PC-3 (cell line): Measurements from ENCODE around the gene DCAF7. TPM values are rescaled to one million over a fixed set of nuclear protein-coding genes. Genes with fewer than 3 reads are reported as not detected.

Source experiments
- ATAC-seq: fragments of 200-7000 bp; cut with Tn5 transposase; 2 replicates; pipeline ENCODE4 v1.9.1; 2020; ENCODE audit warnings: mild to moderate bottlenecking, moderate library complexity
- BruUV-seq: library from RNA; stranded (reverse); fragments of 400-500 nt; replicated peaks from 2 replicates; lab custom pipeline; 2021; lab: Mats Ljungman, UMichigan
- CTCF ChIA-PET: fragments of 300-600 bp; sonication (Branson Sonifier 250); formaldehyde crosslinking; loops from one replicate; lab custom pipeline; 2022; ENCODE audit warnings: antibody characterized with exemption; lab: Charles Lee
- POLR2A ChIA-PET: fragments of 300-600 bp; sonication (Branson Sonifier 250); formaldehyde crosslinking; loops from one replicate; lab custom pipeline; 2022; ENCODE audit warnings: antibody characterized with exemption; ENCODE audit not compliant: unreplicated experiment; lab: Charles Lee
- DNase-seq: peaks from one replicate; pipeline ENCODE4 v3.0.0-alpha.2; 2015
- H2AFZ ChIP-seq: fragments of 300-600 bp; sonication (generic); 2 replicates; pipeline ENCODE4 v1.6.0; 2016; ENCODE audit warnings: antibody characterized with exemption, low read length
- H3F3A ChIP-seq: fragments of 300-600 bp; sonication (generic); one replicate; pipeline ENCODE4 v1.6.0; 2017; ENCODE audit warnings: antibody characterized with exemption, low read length, control low read depth, mild to moderate bottlenecking; ENCODE audit not compliant: unreplicated experiment
- H3K27ac ChIP-seq: fragments of 300-600 bp; sonication (generic); 2 replicates; pipeline ENCODE4 v1.5.1; 2016; ENCODE audit warnings: mild to moderate bottlenecking, low read length
- H3K27me3 ChIP-seq: fragments of 300-600 bp; sonication (generic); 2 replicates; pipeline ENCODE4 v1.6.1; 2016; ENCODE audit warnings: low read length, mixed read lengths
- H3K36me3 ChIP-seq: fragments of 300-600 bp; sonication (generic); 2 replicates; pipeline ENCODE4 v1.6.1; 2016; ENCODE audit warnings: low read depth, mixed run types, low read length, mixed read lengths
- H3K4me1 ChIP-seq: fragments of 300-600 bp; sonication (generic); 2 replicates; pipeline ENCODE4 v1.5.1; 2016; ENCODE audit warnings: low read length; ENCODE audit not compliant: insufficient read depth
- H3K4me2 ChIP-seq: fragments of 300-600 bp; sonication (generic); 2 replicates; pipeline ENCODE4 v1.6.0; 2016; ENCODE audit warnings: low read length
- H3K4me3 ChIP-seq: fragments of 300-600 bp; sonication (generic); 2 replicates; pipeline ENCODE4 v1.5.1; 2016; ENCODE audit warnings: mild to moderate bottlenecking, low read length, mixed read lengths
- H3K79me2 ChIP-seq: fragments of 300-600 bp; sonication (generic); 2 replicates; pipeline ENCODE4 v1.6.1; 2017; ENCODE audit warnings: low read length, mixed read lengths
- H3K9ac ChIP-seq: fragments of 300-600 bp; sonication (generic); 2 replicates; pipeline ENCODE4 v1.6.0; 2016; ENCODE audit warnings: mild to moderate bottlenecking, low read length
- H3K9me2 ChIP-seq: fragments of 300-600 bp; sonication (generic); replicated peaks from 2 replicates; pipeline ENCODE4 v1.6.1; 2016; ENCODE audit warnings: mixed run types, low read length, mixed read lengths
- H3K9me3 ChIP-seq: fragments of 300-600 bp; sonication (generic); 2 replicates; pipeline ENCODE4 v1.6.1; 2016; ENCODE audit warnings: low read length, mixed read lengths
- H4K20me1 ChIP-seq: fragments of 300-600 bp; sonication (generic); 2 replicates; pipeline ENCODE4 v1.6.1; 2016; ENCODE audit warnings: low read length, mixed read lengths
- CTCF ChIP-seq: fragments of 300-600 bp; sonication (generic); conservative IDR thresholded peaks from 2 replicates; pipeline ENCODE4 v1.5.1; 2017; ENCODE audit warnings: antibody characterized with exemption, low read depth, mild to moderate bottlenecking, low read length
- EZH2 ChIP-seq: fragments of 300-600 bp; sonication (generic); IDR thresholded peaks from one replicate; pipeline ENCODE4 v1.6.1; 2017; ENCODE audit warnings: antibody characterized with exemption, mild to moderate bottlenecking, low read length; ENCODE audit not compliant: unreplicated experiment
- EZH2phosphoT487 ChIP-seq: fragments of 300-600 bp; sonication (generic); IDR thresholded peaks from 2 replicates; pipeline ENCODE4 v1.6.1; 2018; ENCODE audit warnings: mild to moderate bottlenecking, antibody characterized with exemption, low read length, borderline replicate concordance
- intact Hi-C: fragments of 100-400 bp; cut with micrococcal nuclease; formaldehyde crosslinking; loops from 2 replicates; pipeline ENCODE4 v1.9.0; 2023
- total RNA-seq: library from RNA; depleted of rRNA; stranded (reverse); fragments of >200 nt; gene quantifications from 2 replicates; pipeline ENCODE4 v1.2.3, GENCODE V29; 2014

Gene DCAF7
- total RNA-seq, 1 experiment from 2014 or later: 46.5 TPM

- Histone ChIP-seq H3K27ac (no peak overlapping the region), H3K79me2 (no peaks in the 10 kb centered on the region), H3F3A (no peaks in the 10 kb centered on the region), H3K36me3 (peaks cover 40% of the 10 kb centered on the region), H3K9me2 (no peaks in the 10 kb centered on the region), H2AFZ (no peak overlapping the region), H3K9ac (no peak overlapping the region), H3K4me3 (no peak overlapping the region), H3K9me3 (no peaks in the 10 kb centered on the region), H3K27me3 (no peaks in the 10 kb centered on the region), H3K4me1 (peaks cover 18% of the 10 kb centered on the region), H3K4me2 (no peak overlapping the region), H4K20me1 (no peaks in the 10 kb centered on the region)
- no peak for TF ChIP-seq EZH2phosphoT487
- no peak for TF ChIP-seq EZH2
- no peak for TF ChIP-seq CTCF
- ATAC-seq (no peak), DNase-seq (no peak)
- POLR2A ChIA-PET: no interaction called here
- CTCF ChIA-PET: no interaction called here
- TSS peak; percentile 2 for BruUV-seq
- intact Hi-C loops: no loop called here
These were observed 42.5 kb downstream of the DCAF7 start for GRCh38 chr17:63592797-63593196.

GRCh38 chr17:63595132-63595531, 44.9 kb downstream of the DCAF7 start:
- H3K4me2 ChIP-seq: no peak overlapping the region
- no peak for DNase-seq
- no peak overlapping the region for H3K4me3 ChIP-seq
- TF ChIP-seq CTCF: no peak
- TF ChIP-seq EZH2phosphoT487: no peak
- no peak for TF ChIP-seq EZH2
- H3K9me2 ChIP-seq: no peaks in the 10 kb centered on the region
- no peaks in the 10 kb centered on the region for H3K79me2 ChIP-seq
- H4K20me1 ChIP-seq: no peaks in the 10 kb centered on the region
- H3K9me3 ChIP-seq: no peaks in the 10 kb centered on the region
- BruUV-seq: no TSS peak
- H3F3A ChIP-seq: no peaks in the 10 kb centered on the region
- no peak overlapping the region for H3K9ac ChIP-seq
- H3K27ac ChIP-seq: no peak overlapping the region
- peaks cover 23% of the 10 kb centered on the region for H3K36me3 ChIP-seq
- H2AFZ ChIP-seq: no peak overlapping the region
- ChIA-PET POLR2A (interaction anchor here (0.6 kb wide), 1 partner anchor 1033 kb away, joined by 3 read pairs; no protein-coding TSS in a partner anchor), CTCF (no interaction called here)
- intact Hi-C loops: no loop called here
- no peaks in the 10 kb centered on the region for H3K27me3 ChIP-seq
- no peak for ATAC-seq
- peaks cover 3% of the 10 kb centered on the region; the same call in 1 of the 2 replicates for H3K4me1 ChIP-seq

- no peak overlapping the region for H2AFZ ChIP-seq
- H4K20me1 ChIP-seq: no peaks in the 10 kb centered on the region
- TF ChIP-seq CTCF (no peak), EZH2phosphoT487 (no peak), EZH2 (no peak)
- ChIA-PET CTCF (no interaction called here), POLR2A (interaction anchor here (0.5 to 0.7 kb wide), 3 partner anchors 50 to 152 kb away, joined by 3 to 13 read pairs (median 8); no protein-coding TSS in a partner anchor)
- H3K4me1 ChIP-seq: peaks cover 15% of the 10 kb centered on the region
- ATAC-seq (no peak), DNase-seq (no peak)
- intact Hi-C loops: no loop called here
- H3K27me3 ChIP-seq: no peaks in the 10 kb centered on the region
- peaks cover 5% of the 10 kb centered on the region; the same call in 1 of the 2 replicates for H3K36me3 ChIP-seq
- peaks cover 13% of the 10 kb centered on the region for H3K79me2 ChIP-seq
- no peak overlapping the region for H3K9ac ChIP-seq
- H3K9me2 ChIP-seq: no peaks in the 10 kb centered on the region
- no peaks in the 10 kb centered on the region for H3K9me3 ChIP-seq
- no peak overlapping the region for H3K4me2 ChIP-seq
- H3K4me3 ChIP-seq: no peak overlapping the region
- no peak overlapping the region for H3K27ac ChIP-seq
- H3F3A ChIP-seq: no peaks in the 10 kb centered on the region
- BruUV-seq: no TSS peak
These were observed 46.7 kb downstream of the DCAF7 start for GRCh38 chr17:63596856-63597586.
